PC-3 (cell line): ENCODE results near the gene ZNF208.

Source experiments
- CTCF ChIP-seq: fragments of 300-600 bp; sonication (generic); conservative IDR thresholded peaks from 2 replicates; pipeline ENCODE4 v1.5.1; 2017; ENCODE audit warnings: antibody characterized with exemption, low read depth, mild to moderate bottlenecking, low read length
- EZH2 ChIP-seq: fragments of 300-600 bp; sonication (generic); IDR thresholded peaks from one replicate; pipeline ENCODE4 v1.6.1; 2017; ENCODE audit warnings: antibody characterized with exemption, mild to moderate bottlenecking, low read length; ENCODE audit not compliant: unreplicated experiment

- TF ChIP-seq CTCF (no peak), EZH2 (no peak)
Measured at GRCh38 chr19:21883516-21883915, 127.2 kb downstream of the ZNF208 start.
